Activated naive CD4-positive, alpha-beta T cell (primary cell): ENCODE results near the gene PEX5.
A peak's percentile ranks its signal among the peaks of the same experiment; 100 is the strongest.
"Not testable (repeated sequence)": the region's sequence is repeated elsewhere in the genome, so short reads cannot be mapped to it uniquely, and the experiment has no call there.

ENCODE experiments used
- DNase-seq, 4 experiments: peaks; one replicate each; lab custom pipeline; 2025; lab: John Stamatoyannopoulos, UW

The PEX5 gene

DNA sequence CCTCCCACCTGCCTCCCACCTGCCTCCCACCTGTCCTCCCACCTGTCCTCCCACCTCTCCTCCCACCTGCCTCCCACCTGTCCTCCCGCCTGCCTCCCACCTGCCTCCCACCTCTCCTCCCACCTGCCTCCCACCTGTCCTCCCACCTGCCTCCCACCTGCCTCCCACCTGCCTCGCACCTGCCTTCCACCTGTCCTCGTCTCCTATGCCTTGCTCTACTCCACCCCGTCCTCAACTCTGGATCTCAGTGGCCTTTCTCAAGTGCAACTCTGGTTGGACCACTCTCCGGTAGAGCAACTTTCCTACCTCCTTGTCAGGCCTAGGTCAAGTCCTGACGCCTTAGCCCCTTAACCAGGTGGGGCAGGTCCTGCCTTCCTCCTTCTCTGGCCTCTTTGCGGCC is 29.3 kb upstream of the PEX5 start:
- DNase-seq = no peak

DNA sequence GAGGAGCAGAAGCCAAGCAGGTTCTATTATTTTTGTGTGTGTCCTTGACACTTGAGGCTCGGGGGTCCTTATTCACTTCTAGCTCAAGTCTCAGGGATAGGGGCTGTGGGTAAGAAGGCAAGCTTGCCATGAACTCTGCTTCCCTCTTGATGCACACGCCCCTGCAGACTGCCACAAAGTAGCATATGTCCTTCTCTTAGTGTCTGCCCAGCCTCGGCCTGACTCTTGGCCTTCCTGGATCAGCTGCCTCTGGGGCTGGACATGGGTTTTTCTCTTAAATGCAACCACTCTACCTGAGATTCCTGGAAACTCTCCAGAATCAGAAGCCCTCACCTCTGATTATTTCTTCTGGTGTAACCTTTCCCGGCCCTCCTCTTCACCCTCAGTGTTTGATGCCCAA is 28.2 kb upstream of the PEX5 start:
- DNase-seq = no peak

DNA sequence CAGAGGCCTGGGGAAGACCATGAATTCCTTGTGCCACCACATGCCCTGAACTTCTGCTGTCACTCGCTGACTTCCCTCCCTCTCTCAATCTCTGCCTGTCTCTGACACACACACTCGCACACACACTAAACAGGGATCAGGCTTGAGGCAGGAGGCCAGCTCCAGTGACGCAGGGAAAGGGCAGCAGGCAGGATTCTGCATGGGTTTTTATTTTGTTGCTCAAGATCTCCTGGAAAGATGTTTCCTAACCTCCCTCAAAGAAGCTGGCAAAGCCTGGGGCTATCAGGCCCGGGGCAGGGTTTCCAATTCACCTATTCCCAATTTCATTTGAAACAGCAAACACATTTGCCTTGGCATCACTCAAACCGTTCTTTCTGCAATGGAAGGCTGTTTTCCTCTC is 27.7 kb upstream of the PEX5 start:
- no peak for DNase-seq

DNA sequence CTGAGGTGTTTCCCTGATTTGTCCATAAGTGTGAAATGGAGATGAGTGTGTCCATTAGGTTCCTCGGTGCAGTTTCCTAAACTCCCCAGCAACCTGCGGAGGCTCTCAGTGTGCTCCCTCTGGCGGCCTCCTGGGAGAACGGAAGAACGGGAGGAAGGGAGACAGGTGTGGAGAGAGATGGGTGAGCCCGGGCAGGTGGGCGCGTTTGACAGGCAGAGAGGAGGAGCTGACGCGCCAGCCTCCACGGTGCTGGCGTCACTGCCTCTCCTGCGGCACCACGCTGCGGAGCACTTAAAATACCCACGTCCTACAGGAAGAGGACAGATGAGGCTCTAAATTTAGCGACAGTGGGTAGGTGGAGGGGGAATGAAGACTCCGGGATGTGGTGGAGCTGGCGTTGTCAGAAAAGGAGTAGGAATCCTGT is 26.8 kb upstream of the PEX5 start:
- no peak for DNase-seq

DNA sequence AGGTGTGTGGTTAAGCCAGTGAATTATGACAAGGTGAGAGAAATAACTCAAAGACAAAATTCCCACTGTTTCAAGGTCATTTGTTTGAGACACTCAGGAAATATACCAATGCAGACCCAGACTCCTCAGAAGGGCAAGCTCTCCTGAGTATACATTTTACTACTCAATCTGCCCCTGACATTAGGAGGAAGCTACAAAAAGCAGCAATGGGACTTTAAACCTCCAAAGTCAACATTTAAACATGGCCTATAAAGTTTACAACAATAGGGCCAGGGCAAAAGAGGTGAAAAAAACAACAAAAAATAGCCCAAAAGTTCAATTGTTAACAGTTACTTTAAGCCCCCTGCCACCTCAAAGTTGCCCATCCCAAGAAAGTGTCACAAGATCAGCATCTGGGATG is 19.5 kb upstream of the PEX5 start:
- no peak for DNase-seq

DNA sequence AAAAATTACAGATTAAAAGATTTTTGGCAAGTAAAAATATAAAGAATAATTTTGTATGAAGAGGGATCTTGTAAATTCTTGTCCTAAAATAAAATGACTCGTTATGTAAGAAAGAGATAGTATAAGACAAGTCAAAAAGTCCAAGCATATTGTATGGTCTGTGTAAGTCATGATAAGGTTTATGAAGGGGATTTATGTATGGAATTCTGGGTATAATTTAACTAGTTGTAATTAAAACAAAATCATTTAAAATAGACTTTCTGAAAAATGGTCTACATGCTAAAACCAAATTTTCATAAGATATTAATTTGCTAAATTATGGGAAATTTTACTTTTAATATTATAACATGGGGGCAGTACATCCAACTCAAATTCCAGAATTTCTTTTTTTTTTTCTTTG is 17.6 kb upstream of the PEX5 start:
- DNase-seq = no peak

DNA sequence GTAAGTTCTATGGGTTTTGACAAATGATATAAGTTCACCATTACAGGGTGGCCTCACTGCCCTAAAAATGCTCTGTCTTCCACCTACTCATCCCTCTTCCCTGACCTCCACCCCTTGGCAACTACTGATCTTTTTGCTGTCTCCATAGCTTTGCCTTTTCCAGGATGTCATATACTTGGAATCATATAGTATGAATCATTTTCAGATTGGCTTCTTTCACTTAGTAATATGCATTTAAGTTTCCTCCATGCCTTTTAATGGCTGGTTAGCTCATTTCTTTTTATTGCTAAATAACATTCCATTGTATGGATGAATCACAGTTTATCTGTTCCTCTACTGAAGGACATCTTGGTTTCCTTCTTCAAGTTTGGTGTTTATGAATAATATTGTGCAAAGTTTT is 14.0 kb upstream of the PEX5 start:
- DNase-seq = no peak

DNA sequence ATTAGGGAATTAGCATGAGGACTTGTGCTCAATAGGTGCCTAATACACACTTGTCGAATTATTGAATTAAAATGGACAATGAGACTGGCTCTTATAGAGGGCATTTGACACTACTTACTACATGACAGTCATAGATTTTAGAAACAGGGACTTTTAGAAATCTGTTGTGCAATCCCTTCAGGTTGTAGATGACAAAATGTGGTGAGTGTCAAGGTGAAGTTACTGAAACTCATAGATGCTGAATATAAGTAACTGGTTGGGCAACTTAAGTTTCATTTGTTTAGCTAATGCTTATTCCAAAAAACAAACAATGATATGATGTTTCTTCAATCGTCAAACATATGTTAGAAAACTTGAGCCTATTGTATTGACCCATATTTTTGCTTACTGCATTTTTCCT is 12.9 kb upstream of the PEX5 start:
- DNase-seq = no peak

DNA sequence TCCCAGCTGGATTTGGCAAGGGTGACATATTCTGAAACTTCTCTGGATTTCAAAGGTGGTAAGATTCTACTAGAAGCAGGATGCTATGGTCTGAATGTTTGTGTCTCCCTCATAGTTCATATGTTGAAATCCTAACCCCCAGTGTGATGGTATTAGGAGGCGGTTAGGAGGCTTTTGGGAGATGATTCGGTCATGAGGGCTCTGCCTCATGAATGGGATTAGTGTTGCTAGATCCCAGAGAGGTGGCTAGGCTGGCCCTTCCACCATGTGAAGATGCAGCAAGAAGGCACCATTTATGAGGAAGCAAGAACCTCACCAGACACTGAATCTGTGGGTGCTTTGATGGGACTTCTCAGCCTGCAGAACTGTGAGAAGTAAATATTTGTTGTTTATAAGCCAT is 11.0 kb upstream of the PEX5 start:
- DNase-seq = no peak

DNA sequence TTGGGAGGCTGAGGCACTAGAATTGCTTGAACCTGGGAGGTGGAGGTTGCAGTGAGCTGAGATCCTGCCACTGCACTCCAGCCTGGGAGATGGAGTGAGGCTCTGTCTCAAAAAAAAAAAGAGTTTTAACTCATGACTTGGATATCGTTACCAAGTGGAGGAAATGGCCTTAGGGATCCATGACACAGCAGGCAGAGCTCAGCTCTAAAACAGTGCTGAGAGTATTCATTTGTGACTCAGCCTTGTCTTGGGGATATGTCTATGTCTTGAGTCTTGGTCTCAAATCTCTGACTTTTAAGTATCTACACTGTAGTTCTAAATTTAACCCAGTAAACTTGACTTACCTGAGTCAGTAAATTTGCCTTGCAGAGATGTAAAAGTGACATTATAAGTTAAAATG is 8.8 kb upstream of the PEX5 start:
- no peak for DNase-seq

DNA sequence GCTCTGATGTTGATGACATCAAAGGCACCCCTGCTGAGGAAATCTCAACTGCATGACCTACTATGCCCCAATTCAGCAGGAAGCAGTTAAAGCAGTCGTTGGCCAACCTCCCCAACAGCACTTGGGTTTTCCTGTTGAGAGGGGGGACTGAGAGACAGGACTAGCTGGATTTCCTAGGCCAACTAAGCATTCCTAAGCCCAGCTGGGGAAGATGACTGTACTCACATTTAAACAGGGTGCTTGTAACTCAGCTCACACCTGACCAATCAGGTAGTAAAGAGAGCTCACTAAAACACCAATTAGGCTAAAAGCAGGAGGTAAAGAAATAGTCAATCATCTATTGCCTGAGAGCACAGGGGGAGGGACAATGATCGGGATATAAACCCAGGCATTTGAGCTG is 3.4 kb upstream of the PEX5 start:
- DNase-seq = not testable (repeated sequence)

DNA sequence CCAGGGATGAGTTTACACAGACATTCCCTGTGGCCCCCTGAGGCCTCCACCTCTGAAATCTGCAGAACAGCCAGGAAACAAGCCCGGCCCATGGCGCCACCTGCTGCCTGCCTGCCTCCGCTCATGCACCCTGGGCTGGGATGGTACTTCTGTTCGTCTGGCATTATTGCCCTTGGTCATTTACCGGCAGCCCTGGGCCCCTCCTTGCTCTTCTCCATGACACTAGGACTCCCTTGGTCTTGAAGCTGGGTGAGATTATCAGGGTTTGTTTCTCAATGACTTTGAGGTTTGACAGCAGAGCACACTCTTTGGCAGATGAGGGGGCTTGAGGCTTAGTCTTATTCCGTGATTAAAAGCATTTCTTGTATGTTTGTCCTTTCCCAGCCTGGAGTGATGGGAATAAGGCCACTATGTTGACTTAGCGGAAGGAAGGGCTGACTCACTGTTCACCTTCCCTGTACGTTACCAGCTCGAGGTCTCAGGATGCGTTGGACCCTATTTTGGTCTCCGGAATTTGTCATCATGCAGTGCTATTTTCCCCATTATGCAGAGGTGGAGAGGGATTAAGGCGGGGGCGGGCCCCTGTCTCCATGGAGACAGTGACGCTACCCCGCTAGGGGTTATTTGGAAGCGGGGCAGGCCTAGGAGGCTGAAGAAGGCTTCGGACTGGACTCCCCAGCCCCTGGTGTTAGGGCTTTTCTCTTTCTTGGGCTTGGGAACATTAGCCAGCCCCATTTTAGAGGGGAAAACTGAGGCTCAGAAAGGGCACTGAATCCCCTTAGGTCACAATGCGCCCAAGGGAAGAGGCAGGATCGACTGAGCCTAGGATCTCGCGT is 706 bp upstream of the PEX5 start:
- peak; percentile 13 to 55 (median 31) for DNase-seq

DNA sequence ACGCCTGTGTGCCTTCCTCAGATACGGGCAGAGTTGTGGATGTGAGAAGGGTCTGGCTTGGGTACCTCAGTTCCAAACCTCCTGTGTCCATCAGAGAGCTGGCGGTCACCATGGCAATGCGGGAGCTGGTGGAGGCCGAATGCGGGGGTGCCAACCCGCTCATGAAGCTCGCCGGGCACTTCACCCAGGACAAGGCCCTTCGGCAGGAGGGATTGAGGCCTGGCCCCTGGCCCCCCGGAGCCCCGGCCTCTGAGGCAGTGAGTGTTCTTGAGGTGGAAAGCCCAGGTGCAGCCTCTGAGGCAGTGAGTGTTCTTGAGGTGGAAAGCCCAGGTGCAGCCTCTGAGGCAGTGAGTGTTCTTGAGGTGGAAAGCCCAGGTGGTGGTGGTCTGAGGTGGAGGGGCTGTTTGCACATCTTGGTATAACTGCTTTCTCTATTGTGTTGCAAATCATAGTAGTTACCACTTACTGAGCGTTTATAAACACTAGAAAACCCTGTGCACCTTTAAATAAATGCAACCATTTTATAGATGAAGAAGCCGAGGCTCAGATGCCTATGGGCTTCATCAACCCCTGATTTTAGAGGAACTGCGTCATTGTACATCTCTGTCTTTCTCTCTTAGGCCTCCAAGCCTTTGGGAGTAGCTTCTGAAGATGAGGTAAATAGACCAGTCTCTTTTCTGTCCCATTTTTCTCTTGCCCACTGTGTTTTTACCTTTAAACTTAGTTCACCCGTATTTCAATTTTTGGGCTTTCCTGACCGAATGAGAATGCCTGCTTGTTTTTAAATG is 976 bp downstream of the PEX5 start:
- DNase-seq = no peak

DNA sequence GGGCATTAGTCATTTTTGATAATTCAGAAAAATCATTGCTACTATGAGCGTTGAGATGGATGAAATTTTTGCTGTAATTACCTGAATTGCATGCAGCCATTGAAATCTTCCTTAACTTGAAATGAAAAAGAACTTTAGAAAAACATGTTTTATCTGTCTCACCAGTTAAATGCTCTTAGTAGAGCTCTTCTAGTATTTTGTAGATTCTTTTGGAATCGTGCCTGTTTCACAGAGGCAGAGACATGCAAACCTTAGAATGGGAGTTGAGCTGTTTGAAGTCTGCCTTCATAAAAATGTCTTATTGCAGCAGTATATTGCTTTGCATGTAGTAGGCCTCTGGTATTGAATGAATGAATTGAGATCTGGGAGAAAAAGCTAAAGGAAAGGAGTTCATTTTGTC is 4.2 kb downstream of the PEX5 start:
- no peak for DNase-seq

DNA sequence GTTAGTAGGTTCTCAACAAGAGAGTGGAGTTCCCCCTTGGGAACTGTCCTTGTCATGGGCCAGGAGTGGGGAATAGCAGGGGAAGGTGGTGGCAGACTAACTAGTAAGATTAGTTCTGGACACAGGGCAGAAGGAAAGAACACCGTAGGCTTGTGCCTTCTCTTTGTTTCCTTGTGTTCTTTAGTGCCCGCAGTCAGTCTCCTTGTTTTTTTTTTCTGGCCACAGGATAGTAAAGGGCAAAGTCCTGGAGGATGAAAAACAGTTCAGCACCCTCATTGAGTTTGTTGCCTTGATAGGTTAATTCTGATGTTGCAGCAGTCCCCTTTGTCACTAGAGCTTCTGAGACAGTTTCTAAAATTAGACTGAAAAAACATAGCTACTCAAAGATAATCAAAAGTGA is 8.4 kb downstream of the PEX5 start:
- no peak for DNase-seq

DNA sequence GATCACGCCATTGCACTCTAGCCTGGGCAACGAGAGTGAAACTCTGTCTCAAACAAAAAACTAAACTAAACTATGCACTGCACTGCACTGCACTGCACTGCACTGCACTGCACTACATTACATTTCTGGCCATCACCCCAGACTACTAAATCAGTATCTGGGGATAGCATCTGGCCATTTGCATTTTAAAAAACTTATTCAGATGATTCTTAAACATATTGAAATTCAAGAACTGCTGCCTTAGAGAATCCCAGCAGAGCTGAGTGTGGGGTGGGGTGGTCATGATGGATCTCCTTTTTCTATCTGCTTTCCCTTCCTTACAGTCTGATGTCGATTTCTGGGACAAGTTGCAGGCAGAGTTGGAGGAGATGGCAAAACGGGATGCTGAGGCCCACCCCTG is 13.6 kb downstream of the PEX5 start:
- no peak for DNase-seq

DNA sequence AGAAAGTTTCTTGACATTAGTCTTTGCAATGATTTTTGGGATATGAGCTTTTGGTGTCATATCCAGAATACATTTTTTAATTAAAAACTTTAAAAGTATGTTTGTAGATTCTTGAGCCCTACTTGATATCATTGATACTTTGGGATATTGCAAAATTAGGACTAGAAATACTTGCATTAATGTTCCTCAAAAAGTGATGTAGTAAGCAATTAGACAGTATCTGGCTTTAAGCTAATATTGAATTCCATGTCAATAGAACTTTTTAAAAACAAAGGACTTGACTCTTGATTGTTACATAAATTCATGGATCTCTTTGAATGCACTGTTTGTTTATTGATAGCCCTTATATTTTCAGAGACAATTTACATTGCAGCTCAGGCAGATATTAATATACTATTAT is 15.6 kb downstream of the PEX5 start:
- DNase-seq = no peak

DNA sequence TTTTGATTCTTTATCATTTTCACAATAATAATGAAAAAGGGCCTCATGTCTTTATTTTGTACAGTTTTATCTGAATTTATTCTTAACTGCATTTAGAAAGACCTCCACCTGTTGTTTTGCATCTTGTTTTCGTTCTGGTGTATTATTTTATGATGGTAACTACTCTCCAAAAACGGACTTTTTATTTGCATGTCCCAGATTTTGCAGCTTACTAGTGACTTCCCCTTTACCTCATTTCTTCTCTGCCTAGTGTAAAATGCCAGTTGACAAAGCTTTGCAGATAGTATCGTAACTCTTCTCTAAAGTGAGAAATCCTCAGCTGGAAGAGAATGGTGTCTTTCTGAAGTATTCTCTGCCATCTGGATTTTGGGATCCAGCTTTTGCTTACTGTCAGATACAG is 17.2 kb downstream of the PEX5 start:
- no peak for DNase-seq

DNA sequence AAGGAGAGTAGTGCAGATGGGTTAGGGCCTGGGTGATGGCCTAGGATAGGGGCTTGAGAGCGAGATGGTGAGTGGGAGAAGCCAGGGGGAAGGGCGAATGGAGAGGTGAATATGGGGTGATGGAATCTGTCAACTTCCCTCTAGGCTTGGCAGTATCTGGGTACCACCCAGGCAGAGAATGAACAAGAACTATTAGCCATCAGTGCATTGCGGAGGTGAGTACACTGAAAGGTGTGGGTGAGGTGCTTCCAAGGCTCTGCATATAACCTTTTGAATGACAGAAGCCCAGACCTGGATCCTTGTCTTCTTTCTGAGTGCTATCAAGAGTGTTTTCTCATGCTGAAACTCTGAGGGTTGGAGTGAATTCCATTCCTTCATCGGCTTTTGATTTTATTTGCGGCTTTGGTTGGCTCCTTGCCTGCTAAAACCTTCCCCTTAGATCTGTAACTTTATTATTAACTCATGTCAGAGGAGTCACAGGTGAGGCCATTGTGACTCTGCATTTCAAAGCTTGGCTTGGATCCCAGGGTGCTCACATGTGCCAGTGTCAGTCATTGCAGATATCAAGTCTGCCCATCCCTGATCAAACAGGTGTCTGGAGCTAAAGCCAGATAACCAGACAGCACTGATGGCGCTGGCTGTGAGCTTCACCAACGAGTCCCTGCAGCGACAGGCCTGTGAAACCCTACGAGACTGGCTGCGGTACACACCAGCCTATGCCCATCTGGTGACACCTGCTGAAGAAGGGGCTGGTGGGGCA is 18.6 kb downstream of the PEX5 start:
- no peak for DNase-seq

DNA sequence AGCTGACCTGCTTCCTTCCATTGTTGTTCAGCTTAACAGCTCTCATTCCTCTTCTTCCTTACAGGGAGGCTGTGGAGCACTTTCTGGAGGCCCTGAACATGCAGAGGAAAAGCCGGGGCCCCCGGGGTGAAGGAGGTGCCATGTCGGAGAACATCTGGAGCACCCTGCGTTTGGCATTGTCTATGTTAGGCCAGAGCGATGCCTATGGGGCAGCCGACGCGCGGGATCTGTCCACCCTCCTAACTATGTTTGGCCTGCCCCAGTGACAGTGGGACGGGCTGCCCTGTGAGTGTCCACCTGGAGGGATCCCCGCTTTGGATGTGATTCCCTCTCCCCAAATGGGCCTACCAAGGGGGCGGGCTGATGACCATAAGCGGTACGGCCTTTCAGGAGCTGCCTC is 20.5 kb downstream of the PEX5 start:
- DNase-seq = no peak

DNA sequence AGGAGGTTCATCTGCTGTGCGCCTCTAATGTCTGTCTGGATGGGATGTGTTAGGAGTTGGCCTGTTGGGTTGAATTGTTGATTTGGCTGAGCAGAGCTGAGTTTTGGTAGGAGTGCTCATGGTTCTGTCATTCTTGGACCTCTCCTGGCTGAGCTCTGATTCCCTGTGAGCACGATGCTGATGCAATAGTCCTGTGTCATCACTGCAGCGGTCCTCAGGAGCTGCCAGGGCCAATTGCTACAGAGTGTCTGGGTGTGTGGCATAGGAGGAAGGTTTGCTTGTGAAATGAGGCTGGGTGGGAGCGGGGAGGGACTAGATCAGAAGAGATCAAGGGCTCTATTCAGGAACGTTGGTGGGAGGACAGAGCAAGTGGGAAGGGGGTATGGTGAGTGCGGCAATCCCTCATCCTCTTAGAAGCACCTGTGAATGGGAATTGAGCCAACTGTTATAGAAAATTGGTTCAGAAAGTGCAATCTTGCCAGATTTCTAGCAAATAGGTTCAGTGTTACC is 21.2 kb downstream of the PEX5 start:
- no peak for DNase-seq

DNA sequence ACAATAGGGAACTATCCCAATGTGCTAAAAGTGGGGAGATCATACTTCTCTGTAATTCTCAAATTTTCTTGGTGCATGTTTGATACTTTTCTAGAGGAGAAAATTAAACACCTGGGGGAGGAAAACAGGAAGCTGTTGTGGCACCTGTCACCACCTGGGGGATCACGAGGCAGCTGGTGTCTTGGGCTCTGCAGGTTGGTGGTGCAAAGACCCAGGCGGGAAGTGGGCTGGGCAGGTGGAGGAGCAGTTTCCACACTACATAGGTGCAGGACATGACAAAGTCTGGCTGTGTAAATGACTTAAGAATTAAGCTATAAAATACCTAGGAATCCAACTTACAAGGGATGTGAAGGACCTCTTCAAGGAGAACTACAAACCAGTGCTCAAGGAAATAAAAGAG is 23.2 kb downstream of the PEX5 start:
- no peak for DNase-seq

DNA sequence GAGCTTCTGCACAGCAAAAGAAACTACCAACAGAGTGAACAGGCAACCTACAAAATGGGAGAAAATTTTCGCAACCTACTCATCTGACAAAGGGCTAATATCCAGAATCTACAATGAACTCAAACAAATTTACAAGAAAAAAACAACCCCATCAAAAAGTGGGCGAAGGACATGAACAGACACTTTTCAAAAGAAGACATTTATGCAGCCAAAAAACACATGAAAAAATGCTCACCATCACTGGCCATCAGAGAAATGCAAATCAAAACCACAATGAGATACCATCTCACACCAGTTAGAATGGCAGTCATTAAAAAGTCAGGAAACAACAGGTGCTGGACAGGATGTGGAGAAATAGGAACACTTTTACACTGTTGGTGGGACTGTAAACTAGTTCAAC is 24.3 kb downstream of the PEX5 start:
- DNase-seq = not testable (repeated sequence)
